Endothelial cell (in vitro differentiated cells): ENCODE data around the gene CPVL. TPM values are rescaled to one million over a fixed set of nuclear protein-coding genes. Genes with fewer than 3 reads are reported as not detected.

Source experiments
- DNase-seq: peaks from one replicate; pipeline ENCODE4 v3.0.0; 2021; ENCODE audit warnings: low spot score
- H3K27ac Mint-ChIP-seq: one replicate; pipeline ENCODE4 v1.8.0; 2021; ENCODE audit warnings: mixed read lengths, inconsistent platforms; ENCODE audit not compliant: unreplicated experiment
- H3K27me3 Mint-ChIP-seq: one replicate; pipeline ENCODE4 v1.8.0; 2021; ENCODE audit warnings: mild to moderate bottlenecking, moderate library complexity, mixed read lengths, inconsistent platforms; ENCODE audit not compliant: unreplicated experiment
- H3K36me3 Mint-ChIP-seq: one replicate; pipeline ENCODE4 v1.8.0; 2021; ENCODE audit warnings: mild to moderate bottlenecking, low read depth, mixed read lengths, inconsistent platforms; ENCODE audit not compliant: unreplicated experiment
- H3K4me1 Mint-ChIP-seq: one replicate; pipeline ENCODE4 v1.8.0; 2021; ENCODE audit warnings: mild to moderate bottlenecking, mixed read lengths, inconsistent platforms; ENCODE audit not compliant: unreplicated experiment
- H3K4me3 Mint-ChIP-seq: one replicate; pipeline ENCODE4 v1.8.0; 2021; ENCODE audit warnings: mild to moderate bottlenecking, mixed read lengths, inconsistent platforms; ENCODE audit not compliant: unreplicated experiment
- H3K9me3 Mint-ChIP-seq: one replicate; pipeline ENCODE4 v1.8.0; 2021; ENCODE audit warnings: mixed read lengths, inconsistent platforms; ENCODE audit not compliant: unreplicated experiment
- CTCF ChIP-seq: fragments of 200-600 bp; sonication (generic); IDR thresholded peaks from one replicate; pipeline ENCODE4 v1.5.0; 2021; ENCODE audit warnings: antibody characterized with exemption; ENCODE audit not compliant: unreplicated experiment
- total RNA-seq: library from RNA; stranded (reverse); fragmentation: NEBNext Ultra II Directional; extraction: Animal tissue kit (Norgen Biotek cat#: 25700); gene quantifications from one replicate; pipeline ENCODE4 v1.2.1, GENCODE V29; 2021; ENCODE audit not compliant: unreplicated experiment

The CPVL gene
- total RNA-seq, 1 donor from 2014 or later = 21.8 TPM

- Mint-ChIP-seq H3K9me3 (no peaks in the 10 kb centered on the region), H3K4me1 (no peaks in the 10 kb centered on the region), H3K4me3 (no peak overlapping the region), H3K36me3 (no peaks in the 10 kb centered on the region), H3K27me3 (no peaks in the 10 kb centered on the region), H3K27ac (no peak overlapping the region)
- TF ChIP-seq CTCF = no peak
- DNase-seq = no peak
Observed at GRCh38 chr7:29080803-29081202, 65.5 kb downstream of the CPVL start.

DNA sequence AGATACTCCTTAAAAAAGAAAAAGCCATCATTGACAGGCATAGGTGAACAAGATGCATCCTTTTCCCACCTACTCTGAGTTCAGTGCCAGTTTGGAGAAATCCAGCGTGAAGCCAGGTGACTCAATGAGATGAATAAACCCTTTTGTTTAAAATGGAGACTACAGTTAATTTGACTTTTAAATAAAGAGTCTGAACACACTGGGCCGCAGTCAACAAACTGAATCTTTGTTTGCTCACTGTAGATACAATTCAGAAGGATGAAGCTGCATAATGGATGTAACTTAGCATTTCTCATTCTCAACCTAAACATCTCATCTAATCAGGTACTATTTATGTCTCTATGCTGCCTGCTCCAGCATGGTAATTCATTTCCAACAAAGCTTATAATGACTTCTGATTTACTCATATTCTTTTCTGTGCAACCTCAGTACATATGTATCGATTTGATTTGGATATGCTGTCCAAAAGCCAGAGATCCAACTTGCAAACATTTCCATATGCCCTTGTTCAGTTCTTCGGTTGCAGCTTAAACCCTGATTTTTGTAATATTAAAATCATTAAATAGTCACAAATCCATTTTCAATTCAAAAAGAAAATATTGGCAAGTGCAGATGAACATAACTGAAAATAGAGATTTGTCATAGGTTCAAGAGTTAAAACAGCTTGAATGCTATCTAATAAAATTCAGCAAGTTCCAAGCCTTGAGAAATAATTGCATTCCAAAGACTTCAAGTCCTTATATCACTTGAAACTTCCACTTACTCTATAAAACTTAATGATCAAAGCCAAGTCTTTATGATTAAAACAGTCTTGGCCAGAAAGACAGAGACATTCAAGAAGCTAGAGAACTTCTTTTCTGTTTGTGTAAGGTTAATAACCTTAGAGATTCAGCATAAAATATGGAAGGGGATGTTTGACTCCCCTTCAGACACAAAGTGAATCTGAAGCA, 67.8 kb downstream of the CPVL start:
- Mint-ChIP-seq H3K4me3 (no peak overlapping the region), H3K27me3 (no peaks in the 10 kb centered on the region), H3K9me3 (no peaks in the 10 kb centered on the region), H3K27ac (no peak overlapping the region), H3K4me1 (no peaks in the 10 kb centered on the region), H3K36me3 (no peaks in the 10 kb centered on the region)
- no peak for TF ChIP-seq CTCF
- DNase-seq = no peak

- H3K27ac Mint-ChIP-seq = no peak overlapping the region
- H3K4me1 Mint-ChIP-seq = no peaks in the 10 kb centered on the region
- no peak for DNase-seq
- H3K36me3 Mint-ChIP-seq = no peaks in the 10 kb centered on the region
- no peak for TF ChIP-seq CTCF
- H3K27me3 Mint-ChIP-seq = no peaks in the 10 kb centered on the region
- no peaks in the 10 kb centered on the region for H3K9me3 Mint-ChIP-seq
- H3K4me3 Mint-ChIP-seq = no peak overlapping the region
Observed at GRCh38 chr7:29077854-29078253, 68.5 kb downstream of the CPVL start.

DNA sequence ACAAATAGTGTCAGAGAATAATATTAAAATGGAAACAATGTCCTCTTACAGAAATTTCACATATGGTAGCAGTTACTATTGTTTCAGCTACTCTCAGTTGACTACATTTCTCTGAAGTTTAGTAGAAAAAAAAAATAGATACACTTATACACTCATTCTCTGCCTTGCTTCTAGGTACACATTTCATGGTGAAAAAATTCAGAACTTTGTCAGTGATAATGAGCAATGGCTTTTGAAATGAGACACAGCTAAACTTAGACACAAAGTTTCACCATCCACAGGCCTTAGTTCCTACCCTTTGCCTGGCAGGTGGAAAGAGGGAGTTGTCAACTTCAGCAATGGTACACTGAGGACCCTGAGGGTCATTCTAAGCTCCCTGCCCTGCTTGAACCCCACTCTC, 69.2 kb downstream of the CPVL start:
- Mint-ChIP-seq H3K36me3 (no peaks in the 10 kb centered on the region), H3K4me1 (no peaks in the 10 kb centered on the region), H3K27ac (no peak overlapping the region), H3K9me3 (no peaks in the 10 kb centered on the region), H3K4me3 (no peak overlapping the region), H3K27me3 (peaks cover under 1% of the 10 kb centered on the region)
- DNase-seq = no peak
- TF ChIP-seq CTCF = no peak

DNA sequence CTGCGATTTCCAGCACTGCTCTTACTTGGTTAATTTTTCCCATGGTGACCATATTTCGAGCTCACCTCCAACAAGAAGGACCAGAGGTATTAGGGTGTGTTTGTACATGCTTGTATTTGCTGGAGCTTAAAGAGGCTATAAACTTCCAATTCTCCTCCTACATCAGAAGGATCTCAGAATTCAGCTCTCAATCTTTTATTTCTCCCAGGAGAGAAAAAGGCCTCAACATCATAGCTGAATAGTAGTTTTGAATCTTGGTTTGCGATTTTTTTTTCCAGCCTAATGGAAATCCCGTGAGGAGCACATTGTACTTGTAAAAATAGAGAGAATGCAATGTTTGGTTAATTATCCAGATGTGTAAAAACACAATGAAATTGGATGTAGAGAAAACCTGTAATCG, 69.7 kb downstream of the CPVL start:
- no peaks in the 10 kb centered on the region for H3K4me1 Mint-ChIP-seq
- no peaks in the 10 kb centered on the region for H3K9me3 Mint-ChIP-seq
- no peak for DNase-seq
- H3K27me3 Mint-ChIP-seq = peaks cover 2% of the 10 kb centered on the region
- no peak overlapping the region for H3K4me3 Mint-ChIP-seq
- H3K36me3 Mint-ChIP-seq = no peaks in the 10 kb centered on the region
- H3K27ac Mint-ChIP-seq = no peak overlapping the region
- TF ChIP-seq CTCF = no peak
